VCaP (cell line): Measurements from ENCODE around the gene DNAJB6.
"Not testable (repeated sequence)": the region's sequence is repeated elsewhere in the genome, so short reads cannot be mapped to it uniquely, and the experiment has no call there.

Experiments
- H3K27ac ChIP-seq: fragments of 450-650 bp; 2 replicates; pipeline ENCODE4 v1.5.1; 2017
- TF ChIP-seq, protein P1 (sequence below): fragments of 450-650 bp; conservative IDR thresholded peaks from 2 replicates; pipeline ENCODE4 v1.5.1; 2017; ENCODE audit warnings: mild to moderate bottlenecking, moderate library complexity

Gene DNAJB6

GRCh38 chr7:157444843-157445135, 108.0 kb downstream of the DNAJB6 start:
- H3K27ac ChIP-seq, result no peak overlapping the region
- TF ChIP-seq, protein P1, sequence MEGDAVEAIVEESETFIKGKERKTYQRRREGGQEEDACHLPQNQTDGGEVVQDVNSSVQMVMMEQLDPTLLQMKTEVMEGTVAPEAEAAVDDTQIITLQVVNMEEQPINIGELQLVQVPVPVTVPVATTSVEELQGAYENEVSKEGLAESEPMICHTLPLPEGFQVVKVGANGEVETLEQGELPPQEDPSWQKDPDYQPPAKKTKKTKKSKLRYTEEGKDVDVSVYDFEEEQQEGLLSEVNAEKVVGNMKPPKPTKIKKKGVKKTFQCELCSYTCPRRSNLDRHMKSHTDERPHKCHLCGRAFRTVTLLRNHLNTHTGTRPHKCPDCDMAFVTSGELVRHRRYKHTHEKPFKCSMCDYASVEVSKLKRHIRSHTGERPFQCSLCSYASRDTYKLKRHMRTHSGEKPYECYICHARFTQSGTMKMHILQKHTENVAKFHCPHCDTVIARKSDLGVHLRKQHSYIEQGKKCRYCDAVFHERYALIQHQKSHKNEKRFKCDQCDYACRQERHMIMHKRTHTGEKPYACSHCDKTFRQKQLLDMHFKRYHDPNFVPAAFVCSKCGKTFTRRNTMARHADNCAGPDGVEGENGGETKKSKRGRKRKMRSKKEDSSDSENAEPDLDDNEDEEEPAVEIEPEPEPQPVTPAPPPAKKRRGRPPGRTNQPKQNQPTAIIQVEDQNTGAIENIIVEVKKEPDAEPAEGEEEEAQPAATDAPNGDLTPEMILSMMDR, result no peak

DNA sequence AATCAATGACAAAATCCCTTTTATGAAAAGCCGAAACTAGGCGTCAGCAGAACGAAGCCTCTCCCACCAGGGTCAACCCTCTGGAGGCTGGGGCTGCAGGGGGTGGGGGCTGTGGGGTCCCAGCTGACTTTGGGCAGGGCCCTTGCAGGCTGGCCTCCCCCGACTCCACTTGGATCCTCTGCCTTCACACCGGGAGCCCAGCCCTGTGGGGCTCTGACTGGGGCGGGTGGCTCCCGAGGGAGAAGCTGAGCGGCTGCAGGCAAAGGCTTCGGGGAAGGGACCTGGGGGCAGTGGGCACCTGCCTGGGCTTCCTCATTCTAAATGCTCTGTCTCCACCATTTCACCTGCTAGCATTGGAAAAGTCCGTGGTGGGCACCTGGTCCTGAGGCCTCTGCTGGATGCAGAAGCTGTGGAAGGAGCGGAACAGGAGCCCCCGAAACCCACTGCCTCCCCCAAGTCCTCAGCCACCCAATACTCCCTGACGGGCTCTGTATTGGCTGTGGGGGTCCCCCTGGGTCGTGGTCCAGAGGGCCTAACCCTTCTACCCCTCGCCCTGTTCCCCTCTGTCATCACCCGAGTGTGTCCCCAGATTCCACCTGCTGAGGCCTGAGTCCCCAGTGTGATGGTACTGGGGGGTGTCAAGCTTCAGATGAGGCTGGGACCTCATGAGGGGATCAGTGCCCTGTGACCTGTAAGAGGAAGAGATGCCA, 108.6 kb downstream of the DNAJB6 start:
- no peak overlapping the region for H3K27ac ChIP-seq
- TF ChIP-seq, protein P1, result no peak

- TF ChIP-seq, protein P1, result no peak
- no peak overlapping the region for H3K27ac ChIP-seq
Measured at GRCh38 chr7:157445956-157446295, 109.1 kb downstream of the DNAJB6 start.

GRCh38 chr7:157446322-157446721, 109.5 kb downstream of the DNAJB6 start:
- no peak overlapping the region for H3K27ac ChIP-seq
- TF ChIP-seq, protein P1, result no peak

DNA sequence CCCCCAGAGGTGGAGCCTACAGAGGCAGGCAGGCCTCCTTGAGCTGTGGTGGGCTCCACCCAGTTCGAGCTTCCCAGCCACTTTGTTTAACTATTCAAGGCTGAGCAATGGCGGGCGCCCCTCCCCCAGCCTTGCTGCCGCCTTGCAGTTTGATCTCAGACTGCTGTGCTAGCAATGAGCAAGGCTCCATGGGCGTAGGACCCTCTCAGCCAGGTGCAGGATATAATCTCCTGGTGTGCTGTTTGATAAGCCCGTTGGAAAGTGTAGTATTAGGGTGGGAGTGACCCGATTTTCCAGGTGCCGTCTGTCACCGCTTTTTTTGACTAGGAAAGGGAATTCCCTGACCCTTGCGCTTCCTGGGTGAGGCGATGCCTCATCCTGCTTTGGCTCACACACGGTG, 117.2 kb downstream of the DNAJB6 start:
- not testable (repeated sequence) for H3K27ac ChIP-seq

GRCh38 chr7:157457355-157458253, 120.8 kb downstream of the DNAJB6 start:
- TF ChIP-seq, protein P1, result no peak
- H3K27ac ChIP-seq, result no peak overlapping the region

DNA sequence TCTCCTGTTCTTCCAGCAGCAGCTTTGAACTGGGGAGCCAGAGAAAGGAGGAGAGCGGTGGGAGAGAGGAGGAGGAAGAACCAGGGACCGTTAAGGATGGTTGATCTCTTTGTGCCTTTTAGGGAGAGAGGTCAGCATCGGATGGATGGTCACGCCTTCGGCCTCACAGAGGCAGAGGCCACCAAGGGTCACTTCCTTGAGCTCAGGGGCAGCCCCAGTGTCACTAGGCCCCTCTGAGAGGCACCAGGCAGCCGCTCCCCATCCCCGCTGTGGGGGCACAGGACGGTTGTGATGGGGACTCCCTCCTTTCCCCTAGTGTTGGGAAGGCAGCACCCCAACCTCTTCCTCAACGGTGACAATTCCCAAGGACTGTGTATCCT, 121.4 kb downstream of the DNAJB6 start:
- TF ChIP-seq, protein P1, result no peak
- no peak overlapping the region for H3K27ac ChIP-seq

DNA sequence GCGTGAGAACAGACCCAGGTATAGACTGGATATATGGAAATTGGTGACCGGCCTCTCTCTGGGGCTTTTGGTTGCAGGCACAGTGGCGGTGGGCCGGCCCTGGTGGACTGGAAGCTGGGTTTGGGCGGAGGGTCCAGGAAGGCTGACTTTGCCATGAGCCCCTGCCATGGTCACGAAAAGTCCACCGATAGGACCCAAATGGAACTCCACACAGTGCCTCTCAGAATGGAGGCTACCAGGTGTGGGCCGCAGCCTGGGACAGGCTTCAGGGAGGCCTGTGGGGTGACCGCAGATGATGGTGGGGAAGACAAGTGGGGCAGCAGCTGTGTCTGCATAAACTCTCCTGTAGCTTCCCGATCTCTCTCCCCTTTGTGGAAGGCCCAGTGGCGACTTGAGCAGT, 123.2 kb downstream of the DNAJB6 start:
- H3K27ac ChIP-seq, result no peak overlapping the region
- TF ChIP-seq, protein P1, result no peak
